ENCODE data around the gene IGDCC3.

GRCh38 chr15:65328506-65329287, 49.1 kb downstream of the IGDCC3 start:
- no peak for TF ChIP-seq POLR2A (IDR thresholded peaks at IDR 0.05)
- TF ChIP-seq, protein P1, sequence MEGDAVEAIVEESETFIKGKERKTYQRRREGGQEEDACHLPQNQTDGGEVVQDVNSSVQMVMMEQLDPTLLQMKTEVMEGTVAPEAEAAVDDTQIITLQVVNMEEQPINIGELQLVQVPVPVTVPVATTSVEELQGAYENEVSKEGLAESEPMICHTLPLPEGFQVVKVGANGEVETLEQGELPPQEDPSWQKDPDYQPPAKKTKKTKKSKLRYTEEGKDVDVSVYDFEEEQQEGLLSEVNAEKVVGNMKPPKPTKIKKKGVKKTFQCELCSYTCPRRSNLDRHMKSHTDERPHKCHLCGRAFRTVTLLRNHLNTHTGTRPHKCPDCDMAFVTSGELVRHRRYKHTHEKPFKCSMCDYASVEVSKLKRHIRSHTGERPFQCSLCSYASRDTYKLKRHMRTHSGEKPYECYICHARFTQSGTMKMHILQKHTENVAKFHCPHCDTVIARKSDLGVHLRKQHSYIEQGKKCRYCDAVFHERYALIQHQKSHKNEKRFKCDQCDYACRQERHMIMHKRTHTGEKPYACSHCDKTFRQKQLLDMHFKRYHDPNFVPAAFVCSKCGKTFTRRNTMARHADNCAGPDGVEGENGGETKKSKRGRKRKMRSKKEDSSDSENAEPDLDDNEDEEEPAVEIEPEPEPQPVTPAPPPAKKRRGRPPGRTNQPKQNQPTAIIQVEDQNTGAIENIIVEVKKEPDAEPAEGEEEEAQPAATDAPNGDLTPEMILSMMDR (IDR thresholded peaks at IDR 0.05), result no peak

Measured in body of pancreas (tissue), 4 donors.